Natural killer cell (primary cell): Measurements from ENCODE around the gene RAD51B. TPM values are rescaled to one million over a fixed set of nuclear protein-coding genes. Genes with fewer than 3 reads are reported as not detected.

Experiments
- ATAC-seq, 3 donors: fragments of 150-1000 bp in 2 of 3; fragments of 200-7000 bp in 1 of 3; cut with Tn5 transposase; 1 replicate in 1 of 3; 2 replicates in 2 of 3; pipeline ENCODE4 v1.10.0; 2021; ENCODE audit warnings: mild to moderate bottlenecking in 2 of 3, moderate library complexity in 2 of 3
- DNase-seq, 2 donors: peaks; one replicate each; pipeline versions ENCODE4 v3.0.0 to v3.0.0-alpha.2; 2013 to 2021; ENCODE audit warnings: mixed read lengths in 1 of 2
- H3K27ac ChIP-seq: one replicate; pipeline ENCODE4 v1.5.1; 2013; ENCODE audit warnings: mild to moderate bottlenecking, low read length
- H3K27me3 ChIP-seq: one replicate; pipeline ENCODE4 v1.6.1; 2013; ENCODE audit warnings: low read length; ENCODE audit not compliant: control insufficient read depth, insufficient read depth
- H3K36me3 ChIP-seq: one replicate; pipeline ENCODE4 v1.6.1; 2013; ENCODE audit warnings: low read length; ENCODE audit not compliant: control insufficient read depth, insufficient read depth
- H3K4me1 ChIP-seq: one replicate; pipeline ENCODE4 v1.6.1; 2013; ENCODE audit warnings: low read length; ENCODE audit not compliant: control insufficient read depth, insufficient read depth
- H3K4me3 ChIP-seq: one replicate; pipeline ENCODE4 v1.5.1; 2013; ENCODE audit warnings: low read length
- H3K9me3 ChIP-seq: one replicate; pipeline ENCODE4 v1.6.1; 2013; ENCODE audit warnings: low read length; ENCODE audit not compliant: control insufficient read depth, insufficient read depth
- H3K27ac Mint-ChIP-seq, 2 donors: one replicate each; pipeline ENCODE4 v1.8.0; 2022; ENCODE audit warnings: mild to moderate bottlenecking in 2 of 2, mixed read lengths in 2 of 2, moderate library complexity in 1 of 2
- H3K27me3 Mint-ChIP-seq, 2 donors: one replicate each; pipeline ENCODE4 v1.8.0; 2022; ENCODE audit warnings: low read depth in 2 of 2, mixed read lengths in 2 of 2
- H3K36me3 Mint-ChIP-seq: one replicate; pipeline ENCODE4 v1.8.0; 2022; ENCODE audit warnings: mixed read lengths
- H3K4me1 Mint-ChIP-seq, 2 donors: one replicate each; pipeline ENCODE4 v1.8.0; 2022; ENCODE audit warnings: mixed read lengths in 2 of 2
- H3K4me3 Mint-ChIP-seq: one replicate; pipeline ENCODE4 v1.8.0; 2022; ENCODE audit warnings: mild to moderate bottlenecking, moderate library complexity, mixed read lengths
- H3K9me3 Mint-ChIP-seq, 2 donors: one replicate each; pipeline ENCODE4 v1.8.0; 2022; ENCODE audit warnings: mixed read lengths in 2 of 2
- CTCF ChIP-seq: fragments of 200-600 bp; IDR thresholded peaks from one replicate; pipeline ENCODE4 v1.8.0; 2022; ENCODE audit warnings: antibody characterized with exemption
- WGBS: methylation state at CpG from one replicate; pipeline ENCODE4 v1.1.7; 2013; ENCODE audit warnings: missing lambda C conversion rate; ENCODE audit not compliant: insufficient coverage; 5-methylcytosine and 5-hydroxymethylcytosine counted together
- intact Hi-C: fragments of 100-400 bp; cut with micrococcal nuclease; formaldehyde crosslinking; loops from one replicate; pipeline ENCODE4 v1.14.2; 2022
- total RNA-seq, 4 donors: library from RNA; stranded (reverse); fragments of 120-200 nt in 1 of 4; gene quantifications; one replicate each; pipeline versions ENCODE4 v1.2.3 to v1.2.4, GENCODE V29; 2013 to 2022

Gene RAD51B
- total RNA-seq, 3 donors from 2014 or later (not counting 1 experiment from before 2014, with no cell fraction given): 28.1 to 37.6 (median 28.6) TPM

GRCh38 chr14:68164711-68165113 lies 345.1 kb downstream of the RAD51B start:
- H3K4me1 Mint-ChIP-seq: peaks cover 0 to 5% of the 10 kb centered on the region in 2 donors
- no peak overlapping the region for H3K27ac Mint-ChIP-seq
- H3K9me3 ChIP-seq: no peaks in the 10 kb centered on the region
- no peaks in the 10 kb centered on the region for H3K9me3 Mint-ChIP-seq
- intact Hi-C loops: no loop called here
- DNase-seq (no peak), ATAC-seq (no peak)
- H3K27me3 ChIP-seq: no peaks in the 10 kb centered on the region
- H3K36me3 Mint-ChIP-seq: no peaks in the 10 kb centered on the region
- WGBS: no CpG with 5 or more reads among the region's 1 CpG
- H3K27me3 Mint-ChIP-seq: peaks cover 0 to 2% of the 10 kb centered on the region in 2 donors
- H3K36me3 ChIP-seq: no peaks in the 10 kb centered on the region
- no peak for TF ChIP-seq CTCF
- no peak overlapping the region for H3K27ac ChIP-seq
- no peak overlapping the region for H3K4me3 Mint-ChIP-seq
- H3K4me3 ChIP-seq: no peak overlapping the region
- H3K4me1 ChIP-seq: no peaks in the 10 kb centered on the region

GRCh38 chr14:68165274-68165843 lies 345.8 kb downstream of the RAD51B start:
- Histone ChIP-seq H3K4me1 (no peaks in the 10 kb centered on the region), H3K27me3 (no peaks in the 10 kb centered on the region), H3K9me3 (no peaks in the 10 kb centered on the region), H3K36me3 (no peaks in the 10 kb centered on the region), H3K4me3 (no peak overlapping the region), H3K27ac (no peak overlapping the region)
- 82% methylated on average over 1 of the region's 2 CpGs for WGBS
- Mint-ChIP-seq H3K4me3 (no peak overlapping the region), H3K36me3 (no peaks in the 10 kb centered on the region), H3K9me3 (no peaks in the 10 kb centered on the region), H3K27ac (no peak overlapping the region), H3K27me3 (peaks cover 0 to 2% of the 10 kb centered on the region in 2 donors), H3K4me1 (peaks cover 0 to 5% of the 10 kb centered on the region in 2 donors)
- intact Hi-C loops: no loop called here
- DNase-seq (no peak), ATAC-seq (no peak)
- TF ChIP-seq CTCF: no peak

- TF ChIP-seq CTCF: no peak
- no peak overlapping the region for H3K27ac Mint-ChIP-seq
- Histone ChIP-seq H3K36me3 (no peaks in the 10 kb centered on the region), H3K4me3 (no peak overlapping the region), H3K9me3 (no peaks in the 10 kb centered on the region), H3K27ac (no peak overlapping the region), H3K27me3 (no peaks in the 10 kb centered on the region), H3K4me1 (no peaks in the 10 kb centered on the region)
- DNase-seq (no peak), ATAC-seq (no peak)
- H3K4me1 Mint-ChIP-seq: peaks cover 0 to 5% of the 10 kb centered on the region in 2 donors
- H3K4me3 Mint-ChIP-seq: no peak overlapping the region
- peaks cover 0 to 2% of the 10 kb centered on the region in 2 donors for H3K27me3 Mint-ChIP-seq
- H3K9me3 Mint-ChIP-seq: no peaks in the 10 kb centered on the region
- no peaks in the 10 kb centered on the region for H3K36me3 Mint-ChIP-seq
- WGBS: 39% methylated on average over 2 of the region's 3 CpGs
- intact Hi-C loops: no loop called here
Observed at GRCh38 chr14:68166731-68167382, 347.3 kb downstream of the RAD51B start.
